ENCODE measurements around the gene YIF1B.
A peak's percentile ranks its signal among the peaks of the same experiment; 100 is the strongest.
"Not testable (repeated sequence)": the region's sequence is repeated elsewhere in the genome, so short reads cannot be mapped to it uniquely, and the experiment has no call there.

Gene YIF1B

GRCh38 chr19:38276942-38277517 is 38.7 kb downstream of the YIF1B start:
- no peak for DNase-seq
- ATAC-seq: no peak

GRCh38 chr19:38274739-38275138 is 41.0 kb downstream of the YIF1B start:
- ATAC-seq (no peak), DNase-seq (no peak)

- ATAC-seq (no peak), DNase-seq (no peak)
Observed at GRCh38 chr19:38273499-38273898, 42.2 kb downstream of the YIF1B start.

- no peak for ATAC-seq
- DNase-seq: no peak
Observed at GRCh38 chr19:38270587-38271167, 45.1 kb downstream of the YIF1B start.

GRCh38 chr19:38268539-38268938 is 47.2 kb downstream of the YIF1B start:
- ATAC-seq (no peak), DNase-seq (no peak)

GRCh38 chr19:38267761-38268483 is 47.8 kb downstream of the YIF1B start:
- no peak for ATAC-seq
- DNase-seq: no peak

GRCh38 chr19:38266981-38267597 is 48.7 kb downstream of the YIF1B start:
- DNase-seq (no peak), ATAC-seq (no peak)

GRCh38 chr19:38265921-38266429 is 49.8 kb downstream of the YIF1B start:
- ATAC-seq (no peak), DNase-seq (no peak)

- DNase-seq: peak; percentile 17
- ATAC-seq: no peak
Observed at GRCh38 chr19:38265213-38265861, 50.4 kb downstream of the YIF1B start.

GRCh38 chr19:38264486-38265212 is 51.1 kb downstream of the YIF1B start, which contains the start of gene SPINT2:
Gene SPINT2 (plus strand): TSS chr19:38264573. CDS start chr19:38264893, 320 bp downstream.
- peak; percentile 64 for DNase-seq

GRCh38 chr19:38263689-38264485 is 51.9 kb downstream of the YIF1B start:
- DNase-seq (peak; percentile 73), ATAC-seq (peak; percentile 88)

More at GRCh38 chr19:38264486-38265212, 51.1 kb downstream of the YIF1B start, which contains the start of gene SPINT2:
- ATAC-seq: peak; percentile 10

GRCh38 chr19:38262585-38263268 is 53.0 kb downstream of the YIF1B start:
- ATAC-seq (no peak), DNase-seq (no peak)

GRCh38 chr19:38261942-38262341 is 53.8 kb downstream of the YIF1B start:
- not testable (repeated sequence) for ATAC-seq, DNase-seq

GRCh38 chr19:38255383-38256014 is 60.2 kb downstream of the YIF1B start:
- DNase-seq: no peak
- ATAC-seq: no peak

GRCh38 chr19:38253788-38254187 is 62.0 kb downstream of the YIF1B start:
- no peak for ATAC-seq
- DNase-seq: no peak
